ENCODE data around the gene PRDM16.

Gene PRDM16

GRCh38 chr1:3170561-3171453 is 101.8 kb downstream of the PRDM16 start:
- no peak for DNase-seq

- no peak for DNase-seq
These were observed 102.8 kb downstream of the PRDM16 start for GRCh38 chr1:3171761-3172160.

- no peak for DNase-seq
These were observed 103.7 kb downstream of the PRDM16 start for GRCh38 chr1:3172431-3173380.

- no peak for DNase-seq
These were observed 104.5 kb downstream of the PRDM16 start for GRCh38 chr1:3173381-3173980.

- DNase-seq = no peak
These were observed 105.7 kb downstream of the PRDM16 start for GRCh38 chr1:3174487-3175247.

GRCh38 chr1:3175486-3175885 is 106.5 kb downstream of the PRDM16 start:
- no peak for DNase-seq

- DNase-seq = no peak
These were observed 107.0 kb downstream of the PRDM16 start for GRCh38 chr1:3176028-3176427.

- no peak for DNase-seq
These were observed 107.8 kb downstream of the PRDM16 start for GRCh38 chr1:3176820-3177219.

- no peak for DNase-seq
These were observed 109.3 kb downstream of the PRDM16 start for GRCh38 chr1:3178279-3178678.

- DNase-seq = no peak
These were observed 110.5 kb downstream of the PRDM16 start for GRCh38 chr1:3179471-3179870.

GRCh38 chr1:3180915-3181314 is 111.9 kb downstream of the PRDM16 start:
- DNase-seq = no peak

- DNase-seq = no peak
These were observed 113.0 kb downstream of the PRDM16 start for GRCh38 chr1:3181956-3182355.

GRCh38 chr1:3183411-3183810 is 114.4 kb downstream of the PRDM16 start:
- no peak for DNase-seq

GRCh38 chr1:3183813-3184212 is 114.8 kb downstream of the PRDM16 start:
- DNase-seq = no peak

GRCh38 chr1:3184666-3185065 is 115.7 kb downstream of the PRDM16 start:
- no peak for DNase-seq

- no peak for DNase-seq
These were observed 117.0 kb downstream of the PRDM16 start for GRCh38 chr1:3185896-3186525.

GRCh38 chr1:3186526-3186921 is 117.5 kb downstream of the PRDM16 start:
- no peak for DNase-seq

GRCh38 chr1:3187415-3188149 is 118.6 kb downstream of the PRDM16 start:
- no peak for DNase-seq

- no peak for DNase-seq
These were observed 119.4 kb downstream of the PRDM16 start for GRCh38 chr1:3188150-3188971.

Measured in activated naive CD4-positive, alpha-beta T cell treated with Interleukin-2 at 50 U/mL for 16 hours (primary cell).